LNCAP (cell line): ENCODE data around the gene PHRF1.
A peak's percentile ranks its signal among the peaks of the same experiment; 100 is the strongest.

Source experiments
- TF ChIP-seq, protein P1 (sequence below): fragments of 450-650 bp; IDR thresholded peaks from 2 replicates; pipeline ENCODE4 v1.5.1; 2017; ENCODE audit warnings: mild to moderate bottlenecking

Gene PHRF1

DNA sequence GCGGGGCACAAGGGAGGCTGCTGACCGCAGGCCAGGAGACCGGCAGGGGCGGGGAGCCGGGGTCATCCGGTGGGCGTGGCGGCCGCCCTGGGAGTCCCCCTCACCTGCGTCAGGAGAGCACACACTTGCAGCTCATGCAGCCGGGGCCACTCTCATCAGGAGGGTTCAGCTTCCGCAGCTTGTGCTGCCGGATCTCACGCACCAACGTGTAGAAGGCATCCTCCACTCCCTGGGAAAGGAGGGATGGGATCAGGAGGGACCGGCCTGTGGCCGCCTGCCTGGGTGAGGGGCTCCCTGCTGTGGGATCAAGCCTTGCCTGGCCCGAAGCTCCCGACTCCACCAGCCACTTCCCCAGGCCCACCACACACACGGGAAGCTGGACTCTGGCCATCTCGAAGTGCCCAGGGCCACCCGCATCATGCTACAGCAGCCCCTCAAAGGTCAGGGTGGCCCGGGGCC lies 43.7 kb upstream of the PHRF1 start:
- TF ChIP-seq, protein P1, sequence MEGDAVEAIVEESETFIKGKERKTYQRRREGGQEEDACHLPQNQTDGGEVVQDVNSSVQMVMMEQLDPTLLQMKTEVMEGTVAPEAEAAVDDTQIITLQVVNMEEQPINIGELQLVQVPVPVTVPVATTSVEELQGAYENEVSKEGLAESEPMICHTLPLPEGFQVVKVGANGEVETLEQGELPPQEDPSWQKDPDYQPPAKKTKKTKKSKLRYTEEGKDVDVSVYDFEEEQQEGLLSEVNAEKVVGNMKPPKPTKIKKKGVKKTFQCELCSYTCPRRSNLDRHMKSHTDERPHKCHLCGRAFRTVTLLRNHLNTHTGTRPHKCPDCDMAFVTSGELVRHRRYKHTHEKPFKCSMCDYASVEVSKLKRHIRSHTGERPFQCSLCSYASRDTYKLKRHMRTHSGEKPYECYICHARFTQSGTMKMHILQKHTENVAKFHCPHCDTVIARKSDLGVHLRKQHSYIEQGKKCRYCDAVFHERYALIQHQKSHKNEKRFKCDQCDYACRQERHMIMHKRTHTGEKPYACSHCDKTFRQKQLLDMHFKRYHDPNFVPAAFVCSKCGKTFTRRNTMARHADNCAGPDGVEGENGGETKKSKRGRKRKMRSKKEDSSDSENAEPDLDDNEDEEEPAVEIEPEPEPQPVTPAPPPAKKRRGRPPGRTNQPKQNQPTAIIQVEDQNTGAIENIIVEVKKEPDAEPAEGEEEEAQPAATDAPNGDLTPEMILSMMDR = no peak

DNA sequence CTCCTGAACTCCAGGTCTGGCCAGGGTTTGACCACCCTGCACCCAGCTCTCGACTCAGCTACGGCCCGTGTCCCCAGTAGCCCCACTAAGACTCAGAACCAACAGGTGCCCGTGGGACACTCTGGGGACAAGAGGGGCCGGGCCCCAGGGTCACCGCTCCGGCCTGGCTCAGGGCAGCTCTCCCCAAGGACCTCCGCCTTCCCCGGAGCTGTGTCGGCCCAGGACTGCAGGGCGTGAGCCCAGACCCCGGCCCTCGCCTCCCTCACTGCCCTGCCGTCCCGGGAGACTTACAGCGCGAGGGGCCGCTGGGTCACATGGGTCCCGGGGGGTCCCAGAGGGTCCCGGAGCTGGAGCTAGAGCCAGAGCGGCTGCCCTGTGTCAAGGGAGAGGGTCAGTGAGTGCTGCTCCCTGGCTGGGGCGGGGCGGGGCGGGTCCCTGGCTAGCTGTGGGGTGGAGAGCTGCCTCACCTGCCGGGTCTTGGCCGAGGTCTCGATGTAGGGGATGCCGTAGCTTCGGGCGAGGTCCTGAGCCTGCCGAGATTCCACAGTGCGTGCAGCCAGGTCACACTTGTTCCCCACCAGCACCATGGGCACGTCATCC lies 43.2 kb upstream of the PHRF1 start:
- TF ChIP-seq, protein P1 = no peak

DNA sequence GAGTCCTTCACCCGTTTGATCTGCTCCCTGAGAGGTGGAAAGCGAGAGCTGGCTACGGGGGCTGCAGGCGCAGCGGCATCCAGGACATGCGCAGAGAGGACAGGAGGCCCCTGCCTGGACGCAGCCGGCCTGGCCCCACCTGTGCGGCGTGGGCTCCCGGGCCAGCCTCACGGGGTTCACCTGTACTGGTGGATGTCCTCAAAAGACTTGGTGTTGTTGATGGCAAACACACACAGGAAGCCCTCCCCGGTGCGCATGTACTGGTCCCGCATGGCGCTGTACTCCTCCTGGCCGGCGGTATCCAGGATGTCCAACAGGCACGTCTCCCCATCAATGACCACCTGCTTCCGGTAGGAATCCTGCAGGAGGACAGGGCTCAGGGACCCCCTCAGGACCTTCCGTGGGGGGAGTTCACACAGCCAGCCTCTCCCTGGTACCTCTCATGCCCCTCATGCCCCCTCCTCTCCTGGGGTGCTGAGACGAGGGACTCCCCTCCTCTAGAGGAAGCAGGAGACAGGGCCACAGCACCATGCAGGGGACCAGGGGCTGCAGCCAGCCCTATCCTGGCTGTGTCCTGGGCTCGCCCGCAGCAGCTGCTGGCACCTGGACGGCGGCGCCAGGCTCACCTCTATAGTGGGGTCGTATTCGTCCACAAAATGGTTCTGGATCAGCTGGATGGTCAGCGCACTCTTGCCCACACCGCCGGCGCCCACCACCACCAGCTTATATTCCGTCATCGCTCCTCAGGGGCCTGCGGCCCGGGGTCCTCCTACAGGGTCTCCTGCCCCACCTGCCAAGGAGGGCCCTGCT lies 42.5 kb upstream of the PHRF1 start:
- TF ChIP-seq, protein P1 = no peak

DNA sequence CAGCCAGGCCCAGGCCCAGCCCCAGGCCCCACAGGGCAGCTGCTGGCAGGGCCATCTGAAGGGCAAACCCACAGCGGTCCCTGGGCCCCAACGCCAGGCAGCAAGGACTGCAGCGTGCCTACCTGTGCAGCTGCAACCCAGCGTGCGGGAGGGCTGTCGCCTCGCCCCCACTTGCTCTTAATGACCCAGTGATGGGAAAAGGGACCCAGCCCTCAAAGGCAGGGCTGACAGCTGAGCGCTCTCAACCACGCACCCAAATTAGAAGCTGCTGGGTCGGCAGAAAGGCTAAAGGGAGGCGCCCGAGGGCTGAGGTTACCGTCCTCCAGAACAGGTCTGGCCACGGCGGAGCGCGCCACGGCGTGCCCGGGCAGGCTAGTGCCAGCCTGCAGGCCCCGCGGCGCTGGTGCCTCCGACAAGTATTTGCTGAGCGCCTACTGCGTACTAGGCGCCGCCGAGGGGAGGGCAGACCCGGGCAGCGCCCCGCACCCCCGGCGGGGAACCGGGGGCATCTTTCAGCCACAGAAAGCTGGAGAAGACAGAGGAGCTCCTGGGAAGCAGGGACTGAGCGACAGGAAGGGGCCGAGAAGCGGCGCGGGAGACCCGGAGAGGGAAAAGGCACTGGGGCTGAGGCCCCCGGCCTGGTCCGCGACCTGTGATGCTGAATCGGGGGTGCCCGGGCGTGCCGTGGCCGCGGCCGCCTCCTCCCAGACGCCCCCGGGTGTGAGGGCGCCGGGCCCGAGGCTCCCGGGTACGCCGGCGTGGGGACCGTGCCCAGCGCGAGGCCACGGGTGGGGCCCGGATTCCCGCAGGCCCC lies 41.7 kb upstream of the PHRF1 start:
- TF ChIP-seq, protein P1 = no peak; the same call in 1 of the 2 replicates

DNA sequence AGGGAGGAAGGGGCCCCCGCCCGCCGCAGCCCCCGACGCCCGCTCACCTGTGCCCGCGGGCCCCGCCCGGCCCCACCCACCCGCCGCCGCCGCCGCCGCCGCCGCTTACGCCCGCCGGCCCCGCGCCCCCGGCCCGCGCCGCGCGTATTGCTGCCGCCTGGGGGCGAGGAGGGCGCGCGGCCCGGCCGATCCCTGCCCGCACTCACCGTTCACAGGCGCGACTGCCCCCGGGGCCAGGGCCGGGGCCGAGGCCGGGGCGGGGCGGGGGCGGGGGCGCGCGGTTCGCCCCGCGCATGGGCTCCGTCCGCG lies 41.1 kb upstream of the PHRF1 start:
- TF ChIP-seq, protein P1 = 0 out of 2 replicates have a peak, but pooled peaks have one; percentile 26

DNA sequence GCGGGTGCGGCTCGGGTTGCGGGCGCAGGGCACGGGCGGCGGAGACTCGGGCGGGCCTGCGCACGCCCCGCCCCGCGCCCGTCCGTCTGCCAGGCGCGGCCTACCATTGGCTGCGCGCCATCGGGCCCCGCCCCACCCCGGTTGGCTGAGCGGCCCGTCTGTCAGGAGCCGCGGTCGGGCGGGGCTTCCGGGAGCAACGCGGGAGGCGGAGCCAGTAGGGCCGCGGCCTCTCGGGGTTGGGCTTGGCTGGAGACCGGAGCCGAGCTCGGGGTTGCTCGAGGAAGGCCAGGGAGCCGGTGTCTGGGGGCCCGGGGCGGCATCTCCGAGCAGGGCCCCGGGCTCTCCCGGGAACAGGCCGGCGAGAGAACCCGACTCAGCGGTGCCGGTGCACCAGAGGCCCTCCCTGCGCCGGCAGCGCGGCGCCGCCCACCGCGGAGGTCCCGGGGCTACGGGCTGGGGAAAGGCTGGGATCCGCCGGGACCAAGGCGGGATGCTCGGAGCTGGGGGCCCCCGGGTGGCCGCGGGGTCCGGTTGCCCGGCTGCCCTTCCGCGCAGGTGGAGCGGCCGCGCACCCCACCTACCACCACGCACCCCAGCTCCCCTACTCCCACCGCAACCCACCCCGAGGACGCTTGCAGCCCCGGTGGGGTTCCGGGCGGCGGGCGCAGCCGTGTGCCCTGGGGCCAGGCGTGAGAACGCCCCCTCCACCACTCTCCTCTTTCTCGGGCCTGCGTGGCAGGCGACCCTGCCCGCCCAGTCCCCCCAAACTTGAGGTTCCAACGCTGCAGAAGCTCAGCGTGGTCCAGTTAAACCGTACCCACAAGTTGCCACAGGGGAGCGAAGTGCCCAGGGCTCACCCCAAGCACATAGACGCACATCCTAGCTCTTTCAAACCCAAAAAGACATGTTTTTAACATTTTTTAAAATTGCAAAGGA lies 40.5 kb upstream of the PHRF1 start, which contains the start of gene HRAS:
HRAS (minus strand) TSS at position 58 of the 936 bp plus-strand sequence.
- TF ChIP-seq, protein P1 = no peak
